IPS-18a (cell line): ENCODE results near the gene METTL2B.
"Not testable (repeated sequence)": the region's sequence is repeated elsewhere in the genome, so short reads cannot be mapped to it uniquely, and the experiment has no call there.

Experiments used
- H3K27ac ChIP-seq: one replicate; pipeline ENCODE4 v1.5.1; 2013; ENCODE audit warnings: low read length
- H3K27me3 ChIP-seq: one replicate; pipeline ENCODE4 v1.6.1; 2013; ENCODE audit warnings: mild to moderate bottlenecking, low read length; ENCODE audit not compliant: control insufficient read depth, insufficient read depth
- H3K36me3 ChIP-seq: one replicate; pipeline ENCODE4 v1.6.1; 2013; ENCODE audit warnings: low read depth, low read length; ENCODE audit not compliant: control insufficient read depth
- H3K4me1 ChIP-seq: one replicate; pipeline ENCODE4 v1.6.1; 2013; ENCODE audit warnings: low read depth, low read length; ENCODE audit not compliant: control insufficient read depth
- H3K4me3 ChIP-seq: one replicate; pipeline ENCODE4 v1.5.1; 2013; ENCODE audit warnings: low read length
- H3K9ac ChIP-seq: one replicate; pipeline ENCODE4 v1.6.1; 2013; ENCODE audit warnings: mild to moderate bottlenecking, low read length, moderate library complexity
- H3K9me3 ChIP-seq: one replicate; pipeline ENCODE4 v1.6.1; 2013; ENCODE audit warnings: low read depth, low read length; ENCODE audit not compliant: control insufficient read depth

METTL2B gene

DNA sequence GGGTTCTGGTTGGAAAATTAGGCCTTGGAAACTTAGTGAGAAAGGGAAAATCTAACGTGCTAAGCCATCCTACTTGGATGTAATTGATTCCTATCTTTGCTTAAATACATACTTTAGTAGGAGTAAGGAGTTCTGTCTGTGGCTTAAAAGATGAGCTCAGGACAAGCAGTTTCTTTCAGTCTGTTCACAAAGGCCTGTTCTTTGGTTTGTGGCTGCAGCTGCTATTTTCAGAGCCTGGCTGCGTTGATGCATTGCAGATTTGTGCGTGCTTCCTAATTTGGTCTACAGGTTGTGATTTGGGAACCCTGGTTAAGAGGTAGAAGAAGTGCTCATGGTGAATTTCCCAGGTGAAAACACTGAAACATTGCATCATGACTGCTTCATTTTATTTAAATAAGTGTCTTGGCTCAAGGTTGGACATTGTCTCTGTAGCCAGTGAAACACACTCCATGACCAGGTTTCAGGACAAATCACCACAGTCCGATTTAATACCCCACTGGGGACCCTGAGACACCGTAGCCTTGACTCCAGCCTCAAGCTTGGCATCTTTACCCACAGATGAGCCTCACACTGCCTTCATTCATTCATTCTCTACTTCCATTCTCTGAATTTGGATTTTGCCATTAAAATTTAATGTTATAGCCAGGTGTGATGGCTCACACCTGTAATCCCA lies 30.9 kb downstream of the METTL2B start:
- not testable (repeated sequence) for H3K27me3 ChIP-seq, H3K4me1 ChIP-seq, H3K4me3 ChIP-seq, H3K9ac ChIP-seq, H3K36me3 ChIP-seq, H3K27ac ChIP-seq, H3K9me3 ChIP-seq

DNA sequence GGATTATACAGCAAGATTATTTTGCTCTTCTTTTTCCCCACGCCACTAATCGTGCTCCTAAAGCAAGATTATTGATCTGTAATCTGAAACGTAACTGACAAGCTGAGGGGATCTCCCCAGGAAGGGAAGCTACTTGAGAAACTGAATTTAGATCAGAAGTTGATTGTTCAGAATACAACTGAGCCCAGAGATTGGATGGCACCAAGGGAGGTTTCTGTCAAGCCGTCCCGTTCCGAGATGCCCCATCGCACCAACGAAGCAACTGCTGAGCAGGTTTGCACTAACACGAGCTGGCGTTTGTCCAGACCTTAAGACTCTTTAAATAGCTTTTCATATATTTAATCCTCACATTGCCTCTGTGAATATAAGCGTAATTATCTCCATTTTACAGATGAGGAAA lies 35.1 kb downstream of the METTL2B start:
- not testable (repeated sequence) for H3K9ac ChIP-seq, H3K36me3 ChIP-seq, H3K9me3 ChIP-seq, H3K27ac ChIP-seq, H3K27me3 ChIP-seq, H3K4me1 ChIP-seq, H3K4me3 ChIP-seq

DNA sequence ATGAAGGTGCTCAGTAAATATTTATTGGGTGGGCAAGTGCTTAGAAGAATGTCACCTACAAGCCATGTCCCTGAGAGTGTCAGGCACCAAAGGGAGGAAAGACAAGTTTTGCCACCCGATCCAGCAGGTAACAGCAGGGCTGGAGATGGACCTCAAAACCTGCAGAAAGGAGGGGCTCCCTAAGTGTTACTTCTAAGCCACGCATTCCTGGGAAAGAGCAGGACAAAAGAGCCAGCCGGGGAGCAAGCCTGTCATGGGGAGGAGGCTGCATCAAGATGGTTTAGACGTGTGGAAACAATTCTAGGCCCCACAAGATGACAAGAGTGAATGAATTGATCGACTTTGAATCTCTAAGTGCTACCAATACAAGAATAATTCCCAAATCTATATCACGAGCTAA lies 38.7 kb downstream of the METTL2B start:
- not testable (repeated sequence) for H3K27me3 ChIP-seq, H3K36me3 ChIP-seq, H3K9me3 ChIP-seq, H3K4me1 ChIP-seq, H3K27ac ChIP-seq, H3K9ac ChIP-seq, H3K4me3 ChIP-seq

- not testable (repeated sequence) for H3K9ac ChIP-seq
Observed at GRCh38 chr7:128517023-128517422, 40.5 kb downstream of the METTL2B start.

GRCh38 chr7:128523226-128523931 lies 46.8 kb downstream of the METTL2B start:
- not testable (repeated sequence) for H3K9me3 ChIP-seq, H3K27me3 ChIP-seq, H3K4me1 ChIP-seq, H3K27ac ChIP-seq, H3K9ac ChIP-seq, H3K4me3 ChIP-seq, H3K36me3 ChIP-seq

More at GRCh38 chr7:128517023-128517422, 40.5 kb downstream of the METTL2B start:
- not testable (repeated sequence) for H3K27ac ChIP-seq, H3K27me3 ChIP-seq, H3K9me3 ChIP-seq, H3K36me3 ChIP-seq, H3K4me3 ChIP-seq, H3K4me1 ChIP-seq

DNA sequence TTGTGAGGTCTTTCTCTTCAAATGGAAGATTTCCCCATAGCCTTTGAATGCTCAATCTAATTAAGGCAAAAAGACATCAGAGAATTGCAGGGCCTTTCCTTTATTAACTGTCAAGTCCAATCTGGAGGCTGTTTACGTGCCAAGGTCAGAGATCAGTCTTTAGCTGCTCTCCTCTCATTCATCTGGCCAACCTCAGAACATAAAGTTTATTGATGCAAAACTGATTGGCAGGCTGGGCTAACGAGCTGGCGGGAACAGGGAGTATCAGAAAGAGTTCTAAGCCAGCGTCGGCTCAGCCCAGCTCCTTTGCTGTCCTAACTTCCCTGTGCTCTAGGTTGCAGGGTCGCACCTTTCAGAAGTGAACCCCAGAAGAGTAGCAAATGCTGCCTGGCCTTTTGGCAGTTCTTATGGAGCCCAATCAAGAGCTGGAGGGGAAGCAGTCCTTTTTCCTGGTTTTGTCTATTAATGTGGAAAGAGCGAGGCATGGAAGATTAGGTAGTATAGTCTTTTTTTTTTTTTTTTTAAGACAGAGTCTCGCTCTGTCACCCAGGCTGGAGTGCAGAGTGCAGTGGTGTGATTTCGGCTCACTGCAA lies 47.5 kb downstream of the METTL2B start:
- not testable (repeated sequence) for H3K4me3 ChIP-seq, H3K4me1 ChIP-seq, H3K9ac ChIP-seq, H3K9me3 ChIP-seq, H3K27me3 ChIP-seq, H3K27ac ChIP-seq, H3K36me3 ChIP-seq

- not testable (repeated sequence) for H3K9ac ChIP-seq, H3K9me3 ChIP-seq, H3K27me3 ChIP-seq, H3K4me3 ChIP-seq, H3K4me1 ChIP-seq, H3K36me3 ChIP-seq, H3K27ac ChIP-seq
Observed at GRCh38 chr7:128525584-128525983, 49.0 kb downstream of the METTL2B start.

DNA sequence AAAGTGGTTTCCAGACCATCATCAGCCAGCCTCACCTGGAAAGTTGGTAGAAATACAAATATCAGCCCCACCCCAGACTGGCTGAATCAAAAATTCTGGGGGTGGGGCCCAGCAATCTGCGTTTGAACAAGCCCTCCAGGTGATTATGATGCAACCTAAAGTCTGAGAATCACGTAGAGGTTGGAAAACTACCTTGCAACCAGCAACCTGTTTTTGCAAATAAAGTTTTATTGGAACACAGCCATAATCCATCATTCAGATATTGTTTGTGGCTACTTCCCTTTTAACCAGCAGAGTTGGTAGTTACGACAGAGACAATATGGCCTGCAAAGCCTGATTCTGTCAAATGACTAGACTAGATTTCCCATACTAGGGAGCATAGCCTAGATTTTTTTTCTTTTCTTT lies 49.5 kb downstream of the METTL2B start:
- not testable (repeated sequence) for H3K4me1 ChIP-seq, H3K36me3 ChIP-seq, H3K9ac ChIP-seq, H3K9me3 ChIP-seq, H3K27me3 ChIP-seq, H3K4me3 ChIP-seq, H3K27ac ChIP-seq

DNA sequence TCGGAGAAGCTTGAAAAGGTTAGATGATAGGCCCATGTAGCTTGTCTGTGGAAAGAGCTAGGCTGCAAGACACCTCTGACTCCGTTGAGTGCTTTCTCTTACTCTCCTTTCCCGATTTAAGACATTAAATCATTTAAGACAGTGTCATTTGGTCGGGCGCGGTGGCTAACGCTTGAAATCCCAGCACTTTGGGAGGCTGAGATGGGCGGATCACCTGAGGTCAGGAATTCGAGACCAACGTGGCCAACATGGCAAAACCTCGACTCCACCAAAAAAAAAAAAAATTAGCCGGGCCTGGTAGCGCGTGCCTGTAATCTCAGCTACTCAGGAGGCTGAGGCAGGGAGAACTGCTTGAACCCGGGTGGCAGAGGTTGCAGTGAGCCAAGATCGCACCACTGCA lies 52.6 kb downstream of the METTL2B start:
- H3K9me3 ChIP-seq, H3K4me3 ChIP-seq, H3K36me3 ChIP-seq, H3K9ac ChIP-seq, H3K27me3 ChIP-seq, H3K27ac ChIP-seq, H3K4me1 ChIP-seq: not testable (repeated sequence)

DNA sequence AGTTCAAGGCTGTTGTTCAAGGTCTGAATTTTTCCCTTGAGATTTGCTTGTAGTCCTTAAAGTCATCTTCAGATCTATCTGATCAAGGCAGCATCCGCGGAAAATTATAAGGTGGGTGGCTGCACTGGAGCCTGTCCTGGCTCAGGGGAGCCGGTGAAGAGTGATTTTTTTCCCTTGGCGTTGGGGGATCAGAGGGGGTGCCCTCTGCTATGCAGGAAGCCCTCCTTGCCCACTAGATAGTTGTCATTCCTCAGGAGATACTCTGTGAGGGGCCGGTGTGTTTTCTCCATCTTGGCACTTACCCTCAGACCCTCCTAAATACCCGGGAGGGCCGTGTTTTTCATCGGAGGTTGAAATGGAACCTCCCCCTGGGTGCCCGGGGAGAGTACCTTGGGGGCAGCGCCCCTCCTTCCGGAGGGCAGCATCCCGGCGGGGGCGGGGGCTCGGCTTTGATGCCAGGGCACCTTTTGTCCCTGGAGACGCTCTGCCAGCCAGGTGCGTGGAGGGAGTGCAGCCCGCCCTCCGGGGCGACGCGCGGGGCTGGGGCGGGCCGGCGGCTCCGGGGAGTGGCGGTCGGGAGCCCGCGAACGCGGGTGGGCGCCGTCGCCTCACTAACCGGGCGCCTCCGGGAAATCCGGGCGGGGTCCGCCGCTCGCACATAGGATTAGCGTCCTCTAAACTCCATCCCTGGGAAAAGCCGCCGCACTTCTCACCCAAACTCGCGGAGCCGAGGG lies 53.7 kb downstream of the METTL2B start:
- H3K27ac ChIP-seq, H3K9me3 ChIP-seq, H3K27me3 ChIP-seq, H3K36me3 ChIP-seq, H3K4me1 ChIP-seq: not testable (repeated sequence)
- Histone ChIP-seq H3K4me3 (peak overlapping the region; percentile 59), H3K9ac (peak overlapping the region; percentile 28)

- H3K36me3 ChIP-seq, result peaks cover 6% of the 10 kb centered on the region
- H3K27ac ChIP-seq, result no peak overlapping the region
Observed at GRCh38 chr7:128530855-128531104, 54.2 kb downstream of the METTL2B start.

More at GRCh38 chr7:128530855-128531104, 54.2 kb downstream of the METTL2B start:
- no peaks in the 10 kb centered on the region for H3K27me3 ChIP-seq
- H3K9me3 ChIP-seq, result no peaks in the 10 kb centered on the region
- peak overlapping the region; percentile 59 for H3K4me3 ChIP-seq
- peaks cover 5% of the 10 kb centered on the region for H3K4me1 ChIP-seq
- H3K9ac ChIP-seq, result peak overlapping the region; percentile 28
